Heart right ventricle (tissue), 16 donors: ENCODE data around the gene GGTLC1. TPM values are rescaled to one million over a fixed set of nuclear protein-coding genes. Genes with fewer than 3 reads are reported as not detected.

Experiments
- ATAC-seq, 8 donors: fragments of 200-7000 bp; cut with Tn5 transposase; one replicate each; pipeline ENCODE4 v1.9.1; 2020; ENCODE audit warnings: mild to moderate bottlenecking in 8 of 8, moderate library complexity in 8 of 8, moderate number of reproducible peaks in 1 of 8
- DNase-seq, 2 donors: peaks; one replicate each; pipeline ENCODE4 v3.0.0-alpha.2; 2020
- H3K27ac ChIP-seq, 10 donors: fragments of 200-600 bp; sonication (generic) in 2 of 10; one replicate each; pipeline versions ENCODE4 v1.5.0 to v1.8.0; 2020 to 2022; ENCODE audit warnings: mild to moderate bottlenecking in 3 of 10
- H3K27me3 ChIP-seq, 7 donors: fragments of 200-600 bp; one replicate each; pipeline ENCODE4 v1.8.0; 2021 to 2022; ENCODE audit warnings: mild to moderate bottlenecking in 2 of 7
- H3K36me3 ChIP-seq, 9 donors: fragments of 200-600 bp; sonication (generic) in 1 of 9; one replicate each; pipeline versions ENCODE4 v1.5.0 to v1.8.0; 2020 to 2022; ENCODE audit warnings: mild to moderate bottlenecking in 2 of 9
- H3K4me1 ChIP-seq, 9 donors: fragments of 200-600 bp; sonication (generic) in 1 of 9; one replicate each; pipeline versions ENCODE4 v1.5.0 to v1.8.0; 2020 to 2022; ENCODE audit warnings: mild to moderate bottlenecking in 4 of 9
- H3K4me3 ChIP-seq, 10 donors: fragments of 200-600 bp; sonication (generic) in 2 of 10; one replicate each; pipeline versions ENCODE4 v1.5.0 to v1.8.0; 2020 to 2022; ENCODE audit warnings: mild to moderate bottlenecking in 7 of 10, moderate library complexity in 2 of 10
- H3K9me3 ChIP-seq, 11 donors: fragments of 200-600 bp in 10 of 11; sonication (generic) in 2 of 11; one replicate each; pipeline versions ENCODE4 v1.5.0 to v1.8.0; 2013 to 2022; ENCODE audit warnings: mild to moderate bottlenecking in 2 of 11, control low read depth in 1 of 11, moderate library complexity in 1 of 11
- CTCF ChIP-seq, 9 donors: fragments of 200-600 bp; sonication (generic) in 2 of 9; IDR thresholded peaks; one replicate each; pipeline versions ENCODE4 v1.5.0 to v1.8.0; 2021 to 2022; ENCODE audit warnings: antibody characterized with exemption in 9 of 9, mild to moderate bottlenecking in 5 of 9, moderate library complexity in 1 of 9
- WGBS, 2 donors: extraction: QIAGEN DNeasy Blood & Tissue Kit; methylation state at CpG; one replicate each; pipeline ENCODE4 v1.1.7; 2013; ENCODE audit warnings: inconsistent platforms in 1 of 2; 5-methylcytosine and 5-hydroxymethylcytosine counted together
- intact Hi-C, 10 donors: fragments of 100-400 bp; cut with DNase I; formaldehyde crosslinking; loops; one replicate each; pipeline versions ENCODE4 v1.11.1 to v1.14.2; 2022
- polyA plus RNA-seq, 2 donors: library from polyadenylated mRNA; stranded (reverse); fragments of 200-250 nt; gene quantifications; one replicate each; pipeline ENCODE4 v1.2.3, GENCODE V29; 2013
- total RNA-seq, 10 donors: library from RNA; stranded (reverse); fragmentation: NEBNext Ultra II Directional in 3 of 10; extraction: Animal tissue kit (Norgen Biotek cat#: 25700) in 3 of 10; gene quantifications; one replicate each; pipeline versions ENCODE4 v1.2.1 to v1.2.4, GENCODE V29; 2021 to 2023
- donor health status: Arrhythmogenic right ventricular cardiomyopathy.
- donor health status: ischemic (EF 13 %, LVEDD 7.1; RV severe dilation, severe dysfunction).
- donor health status: healthy with polysubstance abuse.
- donor health status: DM: no; HTN: yes; CAD: no.
- donor health status: DM: no; HTN: no; CAD: no.
- donor health status: ischemic (EF 25% LVEDD 6.9; RV normal size, moderate dysfunction).
- donor health status: ischemic (EF 25% LVEDD 5.7; RV mildly dilated, moderate dysfunction).
- donor health status: healthy.
- donor health status: DM: yes; HTN: yes; CAD: no.
- donor health status: Ischemic cardiomyopathy.
- donor health status: ischemic (EF 35%, LVEDD 5.7; RV mildly dilated, moderate dysfunction).
- donor health status: nonischemic (EF 11% LVEDD 7.7; RV severe dilation, severe dysfunction).
- donor health status: DM: yes; HTN: yes; CAD: no.
- donor health status: PGD.
- donor health status: ischemic (EF 29% LVEDD 5.4; RV normal size, mild dysfunction).
- donor health status: nonischemic (EF 23%, LVEDD 6.1; RV moderate dilation, normal function).

GGTLC1 gene
- total and polyA plus RNA-seq, 12 donors, result not detected

- Histone ChIP-seq H3K27ac (no peak overlapping the region), H3K4me1 (no peaks in the 10 kb centered on the region), H3K9me3 (no peaks in the 10 kb centered on the region), H3K36me3 (no peaks in the 10 kb centered on the region), H3K4me3 (no peak overlapping the region), H3K27me3 (peaks cover 3 to 55% (median 16%) of the 10 kb centered on the region in 7 donors)
- WGBS, 2 donors, result 95 to 98% methylated on average over 13 of the region's 13 CpGs
- no peak for ATAC-seq
- intact Hi-C loops, result loop anchor here in 2 of 10 donors (5.0 to 10.0 kb wide), 2 partner anchors 94 to 102 kb away; no protein-coding TSS in a partner anchor
- DNase-seq, result no peak
- no peak for TF ChIP-seq CTCF (IDR thresholded peaks at IDR 0.05)
Measured at GRCh38 chr20:24002896-24003295, 14.3 kb upstream of the GGTLC1 start.

- 82 to 84% methylated on average over 7 of the region's 7 CpGs for WGBS, 2 donors
- Histone ChIP-seq H3K36me3 (no peaks in the 10 kb centered on the region), H3K9me3 (no peaks in the 10 kb centered on the region), H3K4me3 (no peak overlapping the region), H3K4me1 (no peaks in the 10 kb centered on the region), H3K27ac (no peak overlapping the region), H3K27me3 (peaks cover 3 to 66% (median 21%) of the 10 kb centered on the region in 7 donors)
- intact Hi-C loops, result loop anchor here in 2 of 10 donors (5.0 to 10.0 kb wide), 2 partner anchors 95 to 103 kb away; no protein-coding TSS in a partner anchor
- TF ChIP-seq CTCF (IDR thresholded peaks at IDR 0.05), result no peak
- DNase-seq (no peak), ATAC-seq (no peak)
Measured at GRCh38 chr20:24001712-24002405, 13.3 kb upstream of the GGTLC1 start.

- ATAC-seq, result no peak
- no peaks in the 10 kb centered on the region for H3K9me3 ChIP-seq
- TF ChIP-seq CTCF (IDR thresholded peaks at IDR 0.05), result no peak
- H3K4me1 ChIP-seq, result no peaks in the 10 kb centered on the region
- no peak overlapping the region for H3K27ac ChIP-seq
- WGBS, 2 donors, result 74 to 76% methylated on average over 4 of the region's 4 CpGs
- no peak for DNase-seq
- intact Hi-C loops, result loop anchor here in 7 of 10 donors (5.0 to 10.0 kb wide), 5 partner anchors 62 to 332 kb away; no protein-coding TSS in a partner anchor
- no peaks in the 10 kb centered on the region for H3K36me3 ChIP-seq
- H3K4me3 ChIP-seq, result no peak overlapping the region
- peaks cover 0 to 59% (median 21%) of the 10 kb centered on the region in 7 donors for H3K27me3 ChIP-seq
Measured at GRCh38 chr20:23998844-23999243, 10.3 kb upstream of the GGTLC1 start.

GRCh38 chr20:23998392-23998791 is 9.8 kb upstream of the GGTLC1 start:
- no peak for DNase-seq
- Histone ChIP-seq H3K27ac (no peak overlapping the region), H3K36me3 (no peaks in the 10 kb centered on the region), H3K4me3 (no peak overlapping the region), H3K9me3 (no peaks in the 10 kb centered on the region), H3K27me3 (peaks cover 0 to 59% (median 21%) of the 10 kb centered on the region in 7 donors), H3K4me1 (no peaks in the 10 kb centered on the region)
- 87 to 89% methylated on average over 8 of the region's 8 CpGs for WGBS, 2 donors
- intact Hi-C loops, result loop anchor here in 7 of 10 donors (5.0 to 10.0 kb wide), 5 partner anchors 61 to 331 kb away; no protein-coding TSS in a partner anchor
- ATAC-seq, result no peak
- TF ChIP-seq CTCF (IDR thresholded peaks at IDR 0.05), result no peak
